Vagina (tissue), 2 donors: ENCODE measurements around the gene ADD1.

ENCODE experiments used
- POLR2A ChIP-seq, 2 donors: fragments of 450-650 bp; IDR thresholded peaks; one replicate each; pipeline ENCODE4 v1.6.1; 2017; ENCODE audit warnings: antibody characterized with exemption in 2 of 2, mild to moderate bottlenecking in 2 of 2, moderate library complexity in 2 of 2
- POLR2AphosphoS5 ChIP-seq, 2 donors: sonication (generic); formaldehyde crosslinking; IDR thresholded peaks; one replicate each; pipeline ENCODE4 v1.9.0; 2017; ENCODE audit warnings: antibody characterized with exemption in 2 of 2, mild to moderate bottlenecking in 2 of 2, low read depth in 1 of 2; ENCODE audit not compliant: insufficient read depth in 1 of 2
- TF ChIP-seq, protein P1 (sequence below), 3 experiments: fragments of 450-650 bp in 2 of 3; fragments of 200-600 bp in 1 of 3; sonication (generic) in 1 of 3; IDR thresholded peaks; one replicate each; pipeline ENCODE4 v1.5.1; 2017 to 2019; ENCODE audit warnings: antibody characterized with exemption in 3 of 3, mild to moderate bottlenecking in 2 of 3, moderate library complexity in 2 of 3

DNA sequence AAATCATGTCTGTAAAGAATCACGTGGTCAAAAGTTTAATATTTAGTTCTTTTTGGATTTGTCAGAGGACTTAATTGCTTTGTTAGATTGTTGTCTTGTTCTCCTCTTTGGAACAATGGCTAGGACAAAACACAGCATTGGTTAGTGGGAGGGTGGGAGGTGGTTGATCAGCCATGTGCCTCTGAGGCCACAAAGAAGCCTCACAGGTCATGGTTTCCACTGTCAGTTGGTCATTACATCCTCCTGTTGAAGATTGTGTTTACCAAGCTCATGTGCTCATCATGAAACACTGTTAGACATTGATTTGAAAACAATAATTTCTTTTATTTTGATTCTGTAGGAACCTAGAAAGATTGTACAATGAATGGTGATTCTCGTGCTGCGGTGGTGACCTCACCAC is 31.9 kb downstream of the ADD1 start:
- TF ChIP-seq, protein P1, sequence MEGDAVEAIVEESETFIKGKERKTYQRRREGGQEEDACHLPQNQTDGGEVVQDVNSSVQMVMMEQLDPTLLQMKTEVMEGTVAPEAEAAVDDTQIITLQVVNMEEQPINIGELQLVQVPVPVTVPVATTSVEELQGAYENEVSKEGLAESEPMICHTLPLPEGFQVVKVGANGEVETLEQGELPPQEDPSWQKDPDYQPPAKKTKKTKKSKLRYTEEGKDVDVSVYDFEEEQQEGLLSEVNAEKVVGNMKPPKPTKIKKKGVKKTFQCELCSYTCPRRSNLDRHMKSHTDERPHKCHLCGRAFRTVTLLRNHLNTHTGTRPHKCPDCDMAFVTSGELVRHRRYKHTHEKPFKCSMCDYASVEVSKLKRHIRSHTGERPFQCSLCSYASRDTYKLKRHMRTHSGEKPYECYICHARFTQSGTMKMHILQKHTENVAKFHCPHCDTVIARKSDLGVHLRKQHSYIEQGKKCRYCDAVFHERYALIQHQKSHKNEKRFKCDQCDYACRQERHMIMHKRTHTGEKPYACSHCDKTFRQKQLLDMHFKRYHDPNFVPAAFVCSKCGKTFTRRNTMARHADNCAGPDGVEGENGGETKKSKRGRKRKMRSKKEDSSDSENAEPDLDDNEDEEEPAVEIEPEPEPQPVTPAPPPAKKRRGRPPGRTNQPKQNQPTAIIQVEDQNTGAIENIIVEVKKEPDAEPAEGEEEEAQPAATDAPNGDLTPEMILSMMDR (IDR thresholded peaks at IDR 0.05) = no peak
- TF ChIP-seq POLR2A (IDR thresholded peaks at IDR 0.05) (no peak), POLR2AphosphoS5 (IDR thresholded peaks at IDR 0.05; ENCODE audit: insufficient read depth in 1 of 2, low read depth in 1 of 2) (no peak)
